Posterior vena cava (tissue), 2 donors: ENCODE results near the gene CTDP1. TPM values are rescaled to one million over a fixed set of nuclear protein-coding genes. Genes with fewer than 3 reads are reported as not detected.
"Not testable (repeated sequence)": the region's sequence is repeated elsewhere in the genome, so short reads cannot be mapped to it uniquely, and the experiment has no call there.

ENCODE experiments used
- DNase-seq: peaks from one replicate; pipeline ENCODE4 v3.0.0-alpha.2; 2020; ENCODE audit warnings: low spot score
- intact Hi-C, 2 donors: fragments of 100-400 bp; cut with DNase I; formaldehyde crosslinking; loops; one replicate each; pipeline versions ENCODE4 v1.14.1 to v1.14.2; 2022 to 2023
- total RNA-seq, 2 donors: library from RNA; stranded (reverse); fragmentation: NEBNext Ultra II Directional; extraction: Animal tissue kit (Norgen Biotek cat#: 25700); gene quantifications; one replicate each; pipeline ENCODE4 v1.2.1, GENCODE V29; 2021
- donor health status: DM: yes; HTN: yes; CAD: no.
- donor health status: DM: yes; HTN: yes; CAD: no.

Gene CTDP1
- total RNA-seq, 2 donors from 2014 or later = 13.8 to 15.4 TPM

DNA sequence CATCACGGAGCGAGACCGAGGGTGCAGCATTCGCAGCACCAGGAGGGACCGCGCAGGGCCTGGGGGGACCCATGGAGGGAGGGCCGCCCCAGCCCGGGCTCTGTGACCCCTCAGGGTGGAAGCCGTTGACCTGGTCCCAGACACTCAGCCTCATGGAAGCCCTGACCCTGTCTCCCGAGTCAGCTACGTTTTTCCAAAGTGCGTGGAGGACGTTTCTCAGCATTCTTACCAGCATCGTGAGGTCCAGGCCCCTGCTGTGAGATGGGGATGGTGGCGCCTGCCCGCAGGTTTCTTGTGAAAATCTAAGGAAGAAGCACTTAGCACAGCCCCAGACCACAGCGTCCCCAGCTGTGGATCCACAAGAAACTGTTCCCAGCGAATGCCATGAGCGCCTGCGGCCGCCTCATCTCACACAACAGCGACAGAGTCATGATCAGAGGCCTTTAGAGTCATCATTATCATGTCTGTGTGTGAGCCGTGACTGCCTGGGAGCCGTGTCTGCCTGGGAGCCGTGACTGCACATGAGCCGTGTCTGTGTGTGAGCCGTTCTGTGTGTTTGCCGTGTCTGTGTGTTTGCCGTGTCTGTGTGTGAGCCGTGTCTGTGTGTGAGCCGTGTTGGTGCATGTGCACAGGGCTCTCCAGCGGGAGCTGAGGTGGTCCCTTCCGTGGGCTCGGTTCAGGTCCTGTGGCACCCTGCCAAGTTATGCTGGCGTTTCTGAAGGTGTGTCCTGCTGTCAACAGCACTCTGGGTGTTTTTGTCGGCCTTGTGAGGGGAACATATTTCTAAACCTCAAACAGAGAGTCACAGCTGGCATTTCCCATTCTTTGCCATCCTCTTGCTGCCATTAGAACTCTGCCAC is 68.9 kb downstream of the CTDP1 start:
- intact Hi-C loops = no loop called here
- no peak for DNase-seq

GRCh38 chr18:79749251-79750191 is 69.9 kb downstream of the CTDP1 start:
- peak; percentile 62 for DNase-seq
- intact Hi-C loops = no loop called here

DNA sequence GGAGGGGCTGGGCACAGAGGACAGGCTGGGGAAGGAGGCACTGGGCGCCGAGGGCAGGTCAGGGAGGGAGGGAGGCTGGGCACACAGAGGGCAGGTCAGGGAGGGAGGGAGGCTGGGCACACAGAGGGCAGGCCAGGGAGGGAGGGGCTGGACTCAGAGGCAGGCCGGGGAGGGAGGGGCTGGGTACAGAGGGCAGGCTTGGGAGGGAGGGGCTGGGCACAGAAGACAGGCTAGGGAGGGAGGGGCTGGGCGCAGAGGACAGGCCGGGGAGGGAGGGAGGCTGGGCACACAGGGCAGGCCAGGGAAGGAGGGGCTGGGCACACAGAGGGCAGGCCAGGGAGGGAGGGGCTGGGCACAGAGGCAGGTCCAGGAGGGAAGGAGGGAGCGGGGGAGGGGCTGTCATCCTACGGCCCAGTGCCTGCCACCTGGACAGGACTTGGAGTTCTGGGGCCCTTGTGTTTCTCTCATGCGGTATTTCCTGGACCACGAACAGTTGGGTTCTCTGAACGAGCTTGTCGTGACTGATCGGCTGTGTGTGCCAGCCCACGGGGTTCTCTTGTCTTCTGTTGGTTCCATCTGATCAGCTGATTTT is 71.5 kb downstream of the CTDP1 start:
- DNase-seq = peak; percentile 72
- intact Hi-C loops = no loop called here

GRCh38 chr18:79751918-79752578 is 72.4 kb downstream of the CTDP1 start:
- intact Hi-C loops = not testable (repeated sequence)
- DNase-seq = peak; percentile 28

DNA sequence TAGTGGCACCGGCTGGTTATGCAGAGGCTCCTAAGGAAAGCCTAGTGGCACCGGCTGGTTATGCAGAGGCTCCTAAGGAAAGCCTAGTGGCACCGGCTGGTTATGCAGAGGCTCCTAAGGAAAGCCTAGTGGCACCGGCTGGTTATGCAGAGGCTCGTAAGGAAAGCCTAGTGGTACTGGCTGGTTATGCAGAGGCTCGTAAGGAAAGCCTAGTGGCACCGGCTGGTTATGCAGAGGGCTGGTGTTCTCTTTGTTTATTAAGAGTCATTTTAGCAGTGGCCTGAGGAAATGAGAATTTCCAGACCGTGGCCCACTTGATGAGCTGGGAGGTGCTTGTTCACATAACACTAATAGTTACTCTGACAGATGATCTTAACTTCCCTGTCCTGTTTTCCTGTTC is 73.3 kb downstream of the CTDP1 start:
- intact Hi-C loops, DNase-seq: not testable (repeated sequence)

GRCh38 chr18:79753391-79753851 is 73.8 kb downstream of the CTDP1 start:
- intact Hi-C loops = no loop called here
- DNase-seq = peak; percentile 70

- intact Hi-C loops = no loop called here
- DNase-seq = peak; percentile 81
Measured at GRCh38 chr18:79754022-79754761, 74.6 kb downstream of the CTDP1 start.

GRCh38 chr18:79754831-79755351 is 75.3 kb downstream of the CTDP1 start:
- intact Hi-C loops = no loop called here
- peak; percentile 73 for DNase-seq

DNA sequence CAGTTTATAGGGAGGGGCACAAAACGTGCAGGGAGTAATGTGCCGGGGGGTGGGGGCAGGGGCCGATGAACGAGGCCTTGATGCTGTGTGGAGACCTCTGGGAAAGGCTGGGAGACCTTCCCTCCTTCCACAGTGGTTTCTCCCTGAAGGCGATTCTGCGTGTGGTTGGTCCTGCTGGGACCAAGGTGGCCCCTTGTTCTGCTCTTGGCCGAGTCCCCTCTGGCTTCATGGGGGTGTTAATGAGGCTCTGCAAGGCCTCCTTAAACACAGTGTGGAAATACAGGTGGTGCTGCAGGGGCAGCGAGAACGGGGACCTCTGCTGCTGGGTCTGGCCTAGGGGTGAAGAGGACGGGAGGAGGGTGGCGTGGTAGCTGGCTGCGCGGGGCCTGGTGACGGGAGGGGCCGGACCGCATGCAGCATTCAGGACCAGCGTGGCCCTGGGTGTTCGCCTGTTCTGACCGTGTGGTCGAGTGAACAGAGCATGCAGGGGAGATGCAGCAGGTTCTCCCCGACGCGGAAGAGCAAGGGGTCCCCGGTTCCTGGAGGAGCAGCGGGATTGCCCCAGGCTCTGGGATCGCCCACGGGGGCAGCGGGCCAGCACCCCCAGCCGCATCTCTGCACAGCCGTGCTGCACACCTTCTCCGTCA is 76.0 kb downstream of the CTDP1 start:
- peak; percentile 56 for DNase-seq
- intact Hi-C loops = no loop called here

DNA sequence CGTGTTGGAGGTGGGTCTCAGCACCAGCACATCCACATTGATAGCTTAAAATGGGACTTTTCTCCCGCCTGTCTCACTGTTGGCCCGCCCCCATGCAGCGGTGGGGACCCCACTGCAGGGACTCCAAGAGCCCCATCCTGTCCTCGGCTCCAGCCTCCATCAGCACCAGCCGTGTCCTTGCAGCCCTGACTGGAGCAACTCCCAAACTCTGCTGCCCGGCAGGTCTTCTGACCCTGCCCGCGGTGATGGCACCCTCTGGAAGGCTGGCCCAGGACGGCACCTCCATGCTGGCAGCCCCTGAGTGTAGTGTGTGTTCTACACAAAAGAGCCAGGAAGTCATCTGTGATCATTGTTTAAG is 76.5 kb downstream of the CTDP1 start:
- DNase-seq = peak; percentile 48
- intact Hi-C loops = no loop called here

DNA sequence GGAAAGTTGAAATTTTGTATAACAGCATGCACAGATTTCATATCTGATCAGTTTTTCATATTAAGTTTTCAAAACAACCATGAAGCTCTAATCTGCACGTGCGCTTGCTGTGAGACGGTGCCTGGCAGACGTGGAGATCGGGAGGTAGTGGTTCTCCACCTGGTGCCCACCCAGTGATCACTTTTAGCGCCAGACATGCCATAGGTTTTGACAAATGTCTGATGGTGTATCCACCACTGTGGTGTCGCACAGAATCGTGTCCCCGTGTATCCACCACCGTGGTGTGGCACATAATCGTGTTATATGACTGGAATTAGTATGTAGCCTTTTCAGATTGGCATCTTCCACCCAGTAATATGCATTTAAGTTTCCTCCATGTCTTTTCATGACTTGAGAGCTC is 77.2 kb downstream of the CTDP1 start:
- intact Hi-C loops = no loop called here
- no peak for DNase-seq

DNA sequence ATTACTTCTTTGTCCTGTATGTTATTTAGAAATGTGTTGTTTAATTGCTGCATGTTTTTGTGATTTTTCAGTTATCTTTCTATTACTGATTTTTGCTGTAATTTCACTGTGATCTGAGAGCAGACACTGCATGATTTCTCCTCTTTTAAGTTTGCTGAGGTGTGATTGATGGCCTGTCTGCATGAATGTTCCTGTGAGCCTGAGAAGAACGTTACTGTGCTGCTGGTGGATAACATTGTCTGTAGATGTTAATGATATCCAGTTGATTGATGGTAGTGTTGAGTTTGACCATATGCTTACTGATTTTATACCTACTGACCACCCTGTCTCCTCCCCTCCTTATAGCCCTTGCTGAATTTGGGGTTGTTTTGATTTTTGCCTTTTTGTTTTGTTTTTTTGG is 80.7 kb downstream of the CTDP1 start:
- no peak for DNase-seq
- intact Hi-C loops = no loop called here

- DNase-seq = no peak
- intact Hi-C loops = no loop called here
Measured at GRCh38 chr18:79760881-79761280, 81.3 kb downstream of the CTDP1 start.

DNA sequence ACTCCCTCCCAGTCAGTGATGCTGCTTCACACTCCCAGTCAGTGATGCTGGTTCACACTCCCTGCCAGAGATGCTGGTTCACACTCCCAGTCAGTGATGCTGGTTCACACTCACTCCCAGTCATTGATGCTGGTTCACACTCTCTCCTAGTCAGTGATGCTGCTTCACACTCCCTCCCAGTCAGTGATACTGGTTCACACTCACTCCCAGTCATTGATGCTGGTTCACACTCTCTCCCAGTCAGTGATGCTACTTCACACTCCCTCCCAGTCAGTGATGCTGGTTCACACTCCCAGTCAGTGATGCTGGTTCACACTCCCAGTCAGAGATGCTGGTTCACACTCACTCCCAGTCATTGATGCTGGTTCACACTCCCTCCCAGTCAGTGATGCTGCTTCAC is 83.8 kb downstream of the CTDP1 start:
- DNase-seq = no peak
- intact Hi-C loops = no loop called here

DNA sequence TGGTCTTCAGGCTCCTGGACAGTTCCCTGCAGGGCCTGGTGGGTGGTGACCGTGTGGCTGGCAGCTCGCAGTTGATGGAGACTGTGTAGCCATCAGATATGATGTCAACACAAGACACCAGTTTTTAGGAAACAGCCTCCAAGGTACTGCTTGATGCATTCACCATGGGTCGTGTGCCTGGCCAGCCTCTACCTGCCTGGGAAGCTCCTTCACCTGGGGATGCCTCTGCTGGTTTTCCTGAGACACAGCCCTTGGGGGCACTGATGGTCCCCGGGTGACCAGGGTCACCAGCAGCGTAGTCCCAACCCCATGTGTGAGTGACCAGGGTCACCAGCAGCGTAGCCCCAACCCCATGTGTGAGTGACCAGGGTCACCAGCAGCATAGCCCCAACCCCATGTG is 84.5 kb downstream of the CTDP1 start:
- peak; percentile 31 for DNase-seq
- intact Hi-C loops = no loop called here

- intact Hi-C loops = no loop called here
- DNase-seq = peak; percentile 32
Measured at GRCh38 chr18:79765491-79766245, 86.1 kb downstream of the CTDP1 start.

- DNase-seq = peak; percentile 66
- intact Hi-C loops = no loop called here
Measured at GRCh38 chr18:79766308-79766707, 86.7 kb downstream of the CTDP1 start.
